GM21825 (cell line): ENCODE data around the gene PAPPA2.
"Not testable (repeated sequence)": the region's sequence is repeated elsewhere in the genome, so short reads cannot be mapped to it uniquely, and the experiment has no call there.

ENCODE experiments used
- ATAC-seq: cut with Tn5 transposase; IDR thresholded peaks from one replicate; pipeline ENCODE4 v1.9.1; 2021; ENCODE audit warnings: mild to moderate bottlenecking, moderate library complexity; ENCODE audit not compliant: unreplicated experiment

The PAPPA2 gene

DNA sequence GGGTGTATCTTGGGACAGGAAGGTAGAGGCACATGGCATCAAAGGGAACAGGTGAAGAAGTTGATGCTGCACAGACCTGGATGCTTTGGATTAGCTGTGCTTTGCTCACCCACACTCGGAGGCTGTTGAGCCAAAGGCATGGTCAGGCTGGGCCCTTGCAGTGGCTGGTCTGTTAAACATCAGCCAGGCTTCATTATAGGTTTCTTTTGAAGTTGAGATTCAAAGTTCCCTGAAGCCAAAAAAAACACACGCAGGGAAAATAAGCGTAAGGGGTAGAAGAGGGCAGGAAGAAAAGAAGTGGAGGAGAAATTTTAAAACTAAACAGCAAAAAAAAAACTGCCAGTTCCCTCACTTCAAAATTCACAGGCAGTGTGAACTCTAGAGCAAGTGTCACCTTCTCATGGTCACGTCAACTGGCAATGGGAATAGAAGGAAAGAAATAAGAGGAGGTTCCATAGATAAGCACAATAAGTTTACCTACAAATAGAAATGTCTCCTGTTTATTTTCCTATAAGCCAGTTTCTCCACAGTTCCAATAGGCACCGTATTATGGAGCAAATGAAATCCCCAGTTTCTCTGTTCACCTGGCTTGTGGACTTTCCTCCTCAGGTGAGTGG is 139.5 kb downstream of the PAPPA2 start:
- no peak for ATAC-seq

DNA sequence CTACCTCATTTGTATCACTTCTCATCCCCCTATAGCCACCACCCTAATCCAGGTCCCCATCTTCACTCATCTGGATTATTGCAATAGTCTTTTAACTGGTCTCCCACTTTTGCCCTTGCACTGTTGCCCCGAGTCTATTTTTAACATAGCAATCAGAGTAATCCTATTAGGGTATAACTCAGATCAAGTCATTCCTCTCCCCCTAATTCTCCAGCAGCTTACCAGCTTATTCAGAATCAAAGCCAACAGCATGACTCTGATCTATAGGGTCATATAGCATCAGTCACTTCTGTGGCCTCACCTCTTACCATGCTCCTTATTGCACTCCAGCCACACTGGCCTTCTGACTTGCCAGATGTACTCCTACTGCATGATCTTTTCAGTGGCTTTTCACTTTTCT is 140.7 kb downstream of the PAPPA2 start:
- ATAC-seq, result no peak

DNA sequence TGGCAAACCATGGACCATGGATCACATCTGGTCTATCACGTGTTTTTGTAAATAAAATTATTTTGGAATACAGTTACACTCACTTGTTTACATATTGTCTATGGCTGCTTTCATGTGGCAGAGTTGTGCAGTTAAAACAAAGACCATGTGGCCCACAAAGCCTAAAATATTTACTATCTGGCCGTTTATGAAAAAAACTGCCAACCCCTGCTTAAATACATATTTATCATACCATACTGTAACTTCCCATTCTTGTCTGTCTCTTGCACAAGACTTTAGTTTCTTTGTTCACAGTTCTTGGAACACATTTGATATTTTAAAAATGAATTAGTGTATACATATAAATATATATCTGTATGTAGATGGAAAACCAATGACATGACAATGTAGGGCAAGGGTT is 141.5 kb downstream of the PAPPA2 start:
- no peak for ATAC-seq

DNA sequence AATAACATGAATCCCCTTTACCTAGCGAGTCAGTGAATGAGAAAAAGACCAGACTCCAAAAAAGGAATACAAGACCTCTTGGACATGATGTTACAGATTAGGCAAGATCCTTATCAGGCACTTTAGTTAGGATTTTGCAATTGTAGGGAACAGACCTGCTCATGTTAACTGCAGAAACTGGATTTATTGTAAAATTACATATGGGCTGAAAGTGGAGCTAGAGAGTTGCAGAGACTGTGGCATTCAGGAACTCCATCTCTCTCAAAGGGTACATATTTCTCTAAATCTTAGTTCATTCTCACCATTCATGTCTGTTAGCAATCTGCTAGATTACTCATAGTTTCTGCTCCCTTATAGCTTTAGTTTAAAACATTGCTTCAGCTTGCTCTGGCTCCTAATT is 142.2 kb downstream of the PAPPA2 start:
- no peak for ATAC-seq

DNA sequence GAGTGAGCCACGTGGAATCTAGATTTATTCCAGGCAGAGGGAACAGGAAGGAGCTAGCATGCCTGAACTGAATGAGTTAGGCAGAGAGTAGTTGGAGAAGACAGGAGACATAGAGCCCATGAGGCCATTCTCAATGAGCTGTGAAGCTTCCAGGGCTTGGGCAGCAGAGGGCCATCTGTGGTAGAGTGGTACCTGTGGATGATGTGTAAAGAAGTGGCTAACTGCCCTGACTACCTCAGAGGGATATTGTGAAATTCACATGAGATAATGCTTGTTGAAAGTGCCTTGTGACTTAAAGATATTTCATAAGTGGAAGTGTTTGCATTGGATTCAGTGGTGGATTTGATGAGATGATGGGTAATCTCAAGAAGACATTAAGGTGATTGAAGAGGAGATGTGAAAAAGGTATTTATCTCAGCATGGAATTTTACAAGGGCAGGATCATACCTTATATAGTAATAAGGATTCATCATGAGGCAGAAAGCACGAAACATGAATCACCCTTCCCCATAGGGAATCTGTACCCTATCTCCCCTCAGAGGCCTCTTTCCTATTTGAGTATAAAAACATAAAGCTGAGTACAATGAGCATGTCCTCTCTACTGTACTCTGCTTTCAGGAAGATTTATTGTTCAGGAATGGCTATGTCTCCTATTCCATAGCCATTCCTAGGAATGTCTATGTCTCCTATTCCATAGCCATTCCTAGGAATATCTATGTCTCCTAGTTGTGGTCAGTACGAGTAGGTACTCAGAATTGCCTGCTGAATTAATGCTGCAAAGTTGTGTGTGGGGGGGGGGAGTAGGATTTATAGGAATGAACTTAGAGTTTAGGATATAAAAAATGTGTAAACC is 146.8 kb downstream of the PAPPA2 start:
- no peak for ATAC-seq

DNA sequence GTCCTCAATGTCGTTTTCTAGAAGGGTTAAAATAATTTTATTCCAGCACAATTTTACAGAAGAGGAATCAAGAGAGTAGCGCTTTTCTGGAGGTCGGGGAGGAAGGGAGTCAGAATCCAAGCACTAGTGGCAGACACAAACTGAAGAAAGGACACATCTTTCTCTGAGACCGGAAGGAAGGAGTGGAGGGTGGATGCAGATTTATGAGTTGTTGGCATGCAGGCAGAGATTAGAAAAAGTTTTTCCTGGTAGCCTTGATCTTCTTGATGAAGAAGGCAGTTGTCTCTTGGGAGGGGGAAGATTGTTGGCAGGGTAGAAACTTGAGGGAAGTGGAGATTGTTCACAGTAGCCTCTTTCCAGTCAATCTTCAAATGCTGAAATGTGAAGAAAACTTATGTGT is 149.8 kb downstream of the PAPPA2 start:
- ATAC-seq, result no peak

- ATAC-seq, result no peak
Observed at GRCh38 chr1:176617881-176618280, 154.9 kb downstream of the PAPPA2 start.

DNA sequence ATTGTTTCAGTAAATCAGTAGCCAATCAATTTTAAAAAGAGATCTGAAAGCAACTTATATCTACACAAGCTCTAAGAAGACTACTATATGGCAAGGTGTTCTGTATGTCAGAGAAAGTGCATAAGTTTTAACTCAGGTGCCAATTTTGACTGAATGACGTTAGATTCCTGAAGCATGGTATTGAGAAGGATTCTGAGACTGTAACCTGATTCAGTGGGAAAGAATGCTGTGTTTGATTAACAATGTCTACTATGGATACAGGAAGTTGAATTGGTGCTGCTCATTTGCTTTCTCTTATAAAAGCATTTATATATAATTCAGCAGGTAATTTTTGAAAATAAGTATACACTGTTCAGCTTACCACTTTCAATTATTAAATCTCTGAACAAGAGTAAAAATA is 156.3 kb downstream of the PAPPA2 start:
- no peak for ATAC-seq

GRCh38 chr1:176625365-176625764 is 162.4 kb downstream of the PAPPA2 start:
- ATAC-seq, result no peak

- ATAC-seq, result no peak
Observed at GRCh38 chr1:176626572-176627061, 163.6 kb downstream of the PAPPA2 start.

DNA sequence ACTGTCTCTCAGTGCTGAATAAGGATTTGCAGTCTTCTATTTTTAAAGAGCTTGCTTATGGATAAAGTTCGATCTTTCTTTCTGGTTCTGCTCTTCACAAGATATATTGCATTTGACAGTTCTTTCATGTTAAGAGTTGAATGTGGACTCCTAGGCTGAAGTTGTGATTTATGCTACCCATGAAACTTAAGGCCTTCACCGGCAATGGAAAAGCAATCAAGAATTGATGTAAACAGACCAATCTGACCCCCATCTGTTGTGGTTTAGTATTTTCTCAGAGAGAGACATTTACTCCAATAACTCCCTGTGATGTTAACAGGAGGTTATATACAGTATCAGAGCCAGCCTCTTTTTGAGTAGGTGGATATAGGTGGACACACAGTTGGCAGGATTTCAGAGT is 165.8 kb downstream of the PAPPA2 start:
- no peak for ATAC-seq

DNA sequence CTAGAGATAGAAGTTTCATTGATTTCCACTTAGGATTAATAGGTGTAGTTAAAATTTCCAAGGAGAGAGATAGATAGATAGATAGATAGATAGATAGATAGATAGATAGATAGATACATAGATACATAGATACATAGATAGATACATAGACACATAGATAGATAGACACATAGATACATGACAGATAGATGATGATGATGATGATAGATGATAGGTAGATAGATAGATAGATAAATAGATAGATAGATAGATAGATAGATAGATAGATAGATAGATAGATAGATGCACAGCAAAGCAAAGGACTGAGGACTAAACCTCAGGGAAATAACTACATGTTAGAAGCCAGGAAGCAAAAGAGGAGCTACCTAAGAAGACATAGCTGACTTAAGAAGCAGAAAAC is 171.8 kb downstream of the PAPPA2 start:
- ATAC-seq, result not testable (repeated sequence)

DNA sequence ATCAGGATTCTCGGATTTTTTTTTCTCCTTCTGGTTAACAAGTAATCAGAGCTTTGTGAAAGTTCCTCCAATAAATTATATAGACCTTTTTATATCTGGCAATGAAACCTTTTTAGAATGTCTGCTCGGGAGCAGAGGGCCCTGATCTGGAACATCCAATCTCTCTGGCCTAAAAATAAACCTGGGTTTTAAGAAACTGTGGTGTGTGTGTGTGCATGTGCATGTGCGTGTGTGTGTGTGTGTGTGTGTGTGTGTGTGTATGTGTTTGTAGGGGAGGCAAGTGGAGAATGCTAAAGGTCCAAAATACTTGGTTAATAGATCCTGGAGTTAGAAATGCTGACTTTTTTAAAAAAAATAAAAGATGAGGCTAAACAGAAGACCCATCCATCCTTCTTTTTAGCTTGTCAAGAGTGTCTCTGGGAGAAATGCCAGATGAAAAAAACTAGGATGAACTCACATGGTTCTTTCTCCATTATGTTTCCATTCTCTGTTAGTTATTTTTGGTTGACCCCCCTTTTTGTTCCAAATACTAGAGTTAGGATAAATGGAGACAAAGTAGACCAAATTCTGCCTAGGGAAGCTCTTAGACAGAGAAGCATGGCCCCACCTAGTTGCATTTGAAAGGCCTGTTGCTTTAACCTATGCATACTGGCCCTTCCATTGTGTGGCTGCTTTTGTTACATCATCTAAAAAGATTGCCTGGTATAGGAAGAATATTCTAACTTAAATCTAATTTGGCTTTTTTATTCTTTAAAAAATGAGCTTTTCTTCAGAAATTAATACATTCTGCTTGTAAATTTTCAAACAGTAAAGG is 175.9 kb downstream of the PAPPA2 start:
- no peak for ATAC-seq

DNA sequence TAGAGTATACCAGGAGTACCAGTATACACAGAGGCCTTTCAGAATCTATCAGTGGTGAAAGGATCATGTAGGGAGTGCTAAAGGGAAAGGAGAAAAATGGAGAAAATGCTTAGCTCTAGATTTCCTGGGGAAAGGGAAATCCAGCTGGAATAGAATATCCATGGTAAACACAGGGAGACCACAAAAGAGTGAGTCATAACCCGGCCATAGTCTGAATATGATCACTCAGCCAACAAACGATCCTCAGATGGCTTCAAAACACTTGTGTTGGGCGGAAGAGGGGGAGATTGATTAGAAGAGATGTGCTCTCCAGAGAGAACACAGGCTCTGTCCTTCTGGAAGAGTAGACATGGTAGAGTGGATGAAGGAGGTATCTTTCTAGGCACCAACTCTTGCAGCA is 180.6 kb downstream of the PAPPA2 start:
- no peak for ATAC-seq

DNA sequence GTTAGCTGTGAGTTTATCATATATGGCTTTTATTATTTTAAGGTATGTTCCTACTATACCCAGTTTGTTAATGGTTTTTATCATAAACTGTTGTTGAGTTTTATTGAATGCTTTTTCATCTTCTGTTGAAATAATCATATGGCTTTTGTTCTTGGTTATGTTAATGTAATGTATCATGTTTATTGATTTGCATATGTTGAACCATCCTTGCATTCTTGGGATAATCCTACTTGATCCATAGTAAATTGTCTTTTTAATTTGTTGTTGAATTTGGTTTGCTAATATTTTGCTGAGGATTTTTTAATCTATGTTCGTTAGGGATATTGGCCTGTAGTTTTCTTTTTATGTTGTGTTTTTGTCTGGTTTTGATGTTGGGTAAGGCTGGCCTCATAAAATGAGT is 185.6 kb downstream of the PAPPA2 start:
- no peak for ATAC-seq

DNA sequence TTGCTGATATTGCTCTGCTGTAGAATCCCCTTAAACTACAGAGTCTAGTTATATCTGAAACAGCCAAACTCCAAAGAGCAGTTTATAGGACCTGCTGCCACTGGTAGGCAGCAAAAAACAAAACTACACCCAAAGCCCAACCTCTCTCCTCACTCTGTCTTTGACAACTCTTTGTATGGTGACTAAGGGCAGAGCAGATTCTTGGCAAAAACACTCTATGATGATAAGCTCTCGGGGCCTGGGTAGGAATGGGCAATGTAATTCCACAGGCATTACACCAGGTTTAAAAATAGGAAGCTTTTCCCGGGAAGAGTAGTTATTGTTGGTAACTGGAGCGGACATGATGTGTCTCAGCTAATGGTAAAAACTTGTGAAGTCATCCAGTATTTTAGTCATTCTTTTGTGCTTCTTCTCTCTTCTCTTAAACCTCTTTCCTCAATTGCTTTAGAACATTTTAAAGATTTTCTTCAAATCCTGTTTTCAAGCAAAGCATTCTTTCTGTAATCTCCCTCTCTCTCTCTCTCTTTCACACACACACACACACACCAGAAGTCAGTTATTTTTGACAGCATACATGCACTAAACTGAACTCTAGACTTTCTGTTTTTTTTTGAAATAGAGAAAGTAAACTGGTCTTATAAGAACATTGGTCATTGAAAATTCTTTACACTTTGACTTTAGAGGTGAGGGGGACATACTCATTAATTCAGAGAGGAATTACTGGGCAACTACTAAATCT is 193.5 kb downstream of the PAPPA2 start:
- no peak for ATAC-seq

- ATAC-seq, result no peak
Observed at GRCh38 chr1:176669782-176670181, 206.8 kb downstream of the PAPPA2 start.

GRCh38 chr1:176670853-176671252 is 207.9 kb downstream of the PAPPA2 start:
- ATAC-seq, result no peak

GRCh38 chr1:176682830-176683535 is 220.0 kb downstream of the PAPPA2 start:
- no peak for ATAC-seq
